ENCODE measurements around the gene TSC22D3. TPM values are rescaled to one million over a fixed set of nuclear protein-coding genes. Genes with fewer than 3 reads are reported as not detected.

TSC22D3 gene
- total RNA-seq, 3 donors from 2014 or later, result 14.1 to 118 (median 64.7) TPM

GRCh38 chrX:107758231-107758766 lies 17.3 kb downstream of the TSC22D3 start:
- intact Hi-C loops (cut with DNase I, micrococcal nuclease), result no loop called here
- Histone ChIP-seq H3K9me3 (no peaks in the 10 kb centered on the region), H3K4me3 (no peak overlapping the region), H3K4me1 (ENCODE audit: low read depth) (no peaks in the 10 kb centered on the region), H3K36me3 (ENCODE audit: low read depth) (no peaks in the 10 kb centered on the region)
- TF ChIP-seq, protein P1, sequence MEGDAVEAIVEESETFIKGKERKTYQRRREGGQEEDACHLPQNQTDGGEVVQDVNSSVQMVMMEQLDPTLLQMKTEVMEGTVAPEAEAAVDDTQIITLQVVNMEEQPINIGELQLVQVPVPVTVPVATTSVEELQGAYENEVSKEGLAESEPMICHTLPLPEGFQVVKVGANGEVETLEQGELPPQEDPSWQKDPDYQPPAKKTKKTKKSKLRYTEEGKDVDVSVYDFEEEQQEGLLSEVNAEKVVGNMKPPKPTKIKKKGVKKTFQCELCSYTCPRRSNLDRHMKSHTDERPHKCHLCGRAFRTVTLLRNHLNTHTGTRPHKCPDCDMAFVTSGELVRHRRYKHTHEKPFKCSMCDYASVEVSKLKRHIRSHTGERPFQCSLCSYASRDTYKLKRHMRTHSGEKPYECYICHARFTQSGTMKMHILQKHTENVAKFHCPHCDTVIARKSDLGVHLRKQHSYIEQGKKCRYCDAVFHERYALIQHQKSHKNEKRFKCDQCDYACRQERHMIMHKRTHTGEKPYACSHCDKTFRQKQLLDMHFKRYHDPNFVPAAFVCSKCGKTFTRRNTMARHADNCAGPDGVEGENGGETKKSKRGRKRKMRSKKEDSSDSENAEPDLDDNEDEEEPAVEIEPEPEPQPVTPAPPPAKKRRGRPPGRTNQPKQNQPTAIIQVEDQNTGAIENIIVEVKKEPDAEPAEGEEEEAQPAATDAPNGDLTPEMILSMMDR (IDR thresholded peaks at IDR 0.05), result no peak
- ATAC-seq, result no peak
- no peak for DNase-seq

DNA sequence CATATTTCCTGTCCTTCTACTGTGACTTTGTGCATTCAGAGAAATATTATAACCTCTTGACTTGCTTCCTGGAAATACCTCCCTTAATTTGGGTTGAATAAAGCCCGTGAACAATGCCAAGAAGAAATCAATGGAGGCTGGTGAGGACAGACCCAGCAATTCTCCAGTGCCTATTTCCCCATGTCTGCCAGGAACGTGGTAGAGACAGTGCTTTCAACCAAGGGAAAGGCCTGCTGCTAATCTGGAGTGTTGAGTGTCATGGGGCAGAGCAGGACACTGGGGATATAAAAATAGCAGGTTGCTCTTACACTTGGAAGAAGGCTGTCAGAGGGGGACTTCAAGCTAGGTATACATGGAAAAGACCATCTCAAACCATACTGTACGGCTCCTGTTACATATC lies 19.9 kb downstream of the TSC22D3 start:
- Histone ChIP-seq H3K4me1 (ENCODE audit: low read depth) (no peaks in the 10 kb centered on the region), H3K4me3 (no peak overlapping the region), H3K9me3 (no peaks in the 10 kb centered on the region), H3K36me3 (ENCODE audit: low read depth) (no peaks in the 10 kb centered on the region)
- ATAC-seq, result no peak
- no peak for DNase-seq
- intact Hi-C loops (cut with DNase I, micrococcal nuclease), result no loop called here
- TF ChIP-seq, protein P1 (IDR thresholded peaks at IDR 0.05), result no peak

GRCh38 chrX:107753187-107753586 lies 22.4 kb downstream of the TSC22D3 start:
- Histone ChIP-seq H3K4me3 (no peak overlapping the region), H3K36me3 (ENCODE audit: low read depth) (no peaks in the 10 kb centered on the region), H3K9me3 (no peaks in the 10 kb centered on the region), H3K4me1 (ENCODE audit: low read depth) (no peaks in the 10 kb centered on the region)
- no peak for ATAC-seq
- intact Hi-C loops (cut with DNase I, micrococcal nuclease), result no loop called here
- TF ChIP-seq, protein P1 (IDR thresholded peaks at IDR 0.05), result no peak
- DNase-seq, result no peak

DNA sequence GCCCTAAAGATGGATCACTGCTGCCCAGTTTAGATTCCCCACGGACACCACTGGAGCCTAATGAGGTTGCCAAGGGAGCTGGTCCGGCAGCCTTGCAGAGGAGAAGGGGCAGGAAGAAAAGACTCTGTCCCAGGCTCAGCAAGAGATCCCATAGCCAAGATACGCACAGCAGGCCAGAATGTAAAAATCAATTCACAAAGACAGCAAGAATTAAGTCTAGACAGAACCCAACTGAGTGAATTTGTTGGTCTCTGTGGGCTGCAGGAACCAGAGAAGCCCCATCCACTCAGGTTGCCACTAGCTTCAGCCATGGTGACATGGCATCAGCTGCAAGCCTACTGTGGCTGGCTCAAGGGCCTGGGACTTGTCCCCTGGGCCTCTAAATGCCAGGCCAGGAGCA lies 22.9 kb downstream of the TSC22D3 start:
- intact Hi-C loops (cut with DNase I, micrococcal nuclease), result no loop called here
- Histone ChIP-seq H3K9me3 (no peaks in the 10 kb centered on the region), H3K4me1 (ENCODE audit: low read depth) (no peaks in the 10 kb centered on the region), H3K36me3 (ENCODE audit: low read depth) (no peaks in the 10 kb centered on the region), H3K4me3 (no peak overlapping the region)
- DNase-seq (no peak), ATAC-seq (no peak)
- TF ChIP-seq, protein P1 (IDR thresholded peaks at IDR 0.05), result no peak

DNA sequence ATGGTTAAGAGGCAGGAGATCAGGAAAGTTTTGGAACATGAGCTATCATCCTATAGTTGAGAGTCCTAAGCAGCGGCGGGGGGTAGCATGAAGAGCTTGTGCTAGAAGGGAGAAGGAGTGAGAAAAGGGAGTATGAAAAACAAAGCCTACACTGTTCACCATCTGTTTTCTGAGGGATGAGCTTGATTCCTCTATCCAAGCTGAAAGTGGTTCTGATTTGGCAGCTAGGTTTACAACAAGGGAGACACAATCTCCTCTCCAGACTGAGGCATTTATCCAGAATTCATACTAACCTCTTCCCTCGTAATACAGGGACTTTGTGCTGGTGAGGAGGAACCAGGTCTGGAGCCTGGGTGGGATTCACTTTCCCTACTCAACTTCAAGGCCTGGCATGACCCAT lies 23.5 kb downstream of the TSC22D3 start:
- DNase-seq (no peak), ATAC-seq (no peak)
- intact Hi-C loops (cut with DNase I, micrococcal nuclease), result no loop called here
- no peaks in the 10 kb centered on the region for H3K9me3 ChIP-seq
- TF ChIP-seq, protein P1 (IDR thresholded peaks at IDR 0.05), result no peak
- H3K4me3 ChIP-seq, result no peak overlapping the region
- H3K36me3 ChIP-seq (ENCODE audit: low read depth), result no peaks in the 10 kb centered on the region
- no peaks in the 10 kb centered on the region for H3K4me1 ChIP-seq (ENCODE audit: low read depth)

Data from mucosa of descending colon (tissue), 3 donors.